GM21528 (cell line): ENCODE results near the gene GPT2.
A peak's percentile ranks its signal among the peaks of the same experiment; 100 is the strongest.

ENCODE experiments used
- ATAC-seq: cut with Tn5 transposase; IDR thresholded peaks from one replicate; pipeline ENCODE4 v1.9.1; 2021; ENCODE audit warnings: mild to moderate bottlenecking, moderate library complexity; ENCODE audit not compliant: unreplicated experiment, low FRiP score

Gene GPT2

GRCh38 chr16:46895399-46896313, 11.5 kb downstream of the GPT2 start:
- no peak for ATAC-seq

GRCh38 chr16:46896314-46896968, 12.3 kb downstream of the GPT2 start:
- no peak for ATAC-seq

DNA sequence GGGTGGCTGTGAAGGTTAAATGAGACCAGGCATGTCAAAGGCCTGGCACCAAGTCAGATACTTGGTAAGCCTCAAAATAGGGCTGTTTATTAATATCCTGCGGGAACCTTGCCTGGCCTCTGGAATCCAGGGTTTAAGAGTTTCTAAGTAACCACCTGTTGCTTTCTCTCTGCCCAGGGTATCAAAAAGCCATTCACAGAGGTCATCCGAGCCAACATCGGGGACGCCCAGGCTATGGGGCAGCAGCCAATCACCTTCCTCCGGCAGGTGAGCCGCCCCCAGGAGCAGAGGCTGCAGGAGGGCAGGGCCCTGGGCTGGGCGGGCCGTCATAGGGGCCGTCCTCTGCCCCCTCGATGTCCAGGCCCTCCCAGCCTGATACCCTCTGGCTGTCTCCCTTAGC, 13.3 kb downstream of the GPT2 start:
- no peak for ATAC-seq

DNA sequence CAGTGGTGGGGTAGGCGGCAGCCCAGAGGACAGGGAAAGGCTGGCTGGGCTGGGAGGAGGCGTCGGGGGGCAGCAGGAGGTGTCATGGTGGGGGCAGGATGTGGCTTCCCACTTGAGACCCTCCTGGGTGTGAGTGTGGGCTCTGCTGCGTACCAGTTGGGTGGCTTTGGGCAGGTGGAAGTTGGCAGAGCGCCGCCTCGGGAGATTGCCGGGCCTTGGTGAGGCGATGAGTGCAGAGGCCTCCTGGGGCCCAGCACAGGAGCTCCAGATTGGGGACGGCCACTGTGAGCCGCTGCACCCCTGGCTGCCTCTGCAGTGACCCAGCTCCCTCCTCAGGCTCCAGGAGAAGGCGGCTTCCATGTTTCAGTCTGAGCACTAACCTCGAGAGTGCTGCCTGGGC, 13.8 kb downstream of the GPT2 start:
- no peak for ATAC-seq

GRCh38 chr16:46899443-46900143, 15.4 kb downstream of the GPT2 start:
- no peak for ATAC-seq

- ATAC-seq: no peak
Observed at GRCh38 chr16:46900455-46901235, 16.5 kb downstream of the GPT2 start.

- no peak for ATAC-seq
Observed at GRCh38 chr16:46901709-46902108, 17.5 kb downstream of the GPT2 start.

DNA sequence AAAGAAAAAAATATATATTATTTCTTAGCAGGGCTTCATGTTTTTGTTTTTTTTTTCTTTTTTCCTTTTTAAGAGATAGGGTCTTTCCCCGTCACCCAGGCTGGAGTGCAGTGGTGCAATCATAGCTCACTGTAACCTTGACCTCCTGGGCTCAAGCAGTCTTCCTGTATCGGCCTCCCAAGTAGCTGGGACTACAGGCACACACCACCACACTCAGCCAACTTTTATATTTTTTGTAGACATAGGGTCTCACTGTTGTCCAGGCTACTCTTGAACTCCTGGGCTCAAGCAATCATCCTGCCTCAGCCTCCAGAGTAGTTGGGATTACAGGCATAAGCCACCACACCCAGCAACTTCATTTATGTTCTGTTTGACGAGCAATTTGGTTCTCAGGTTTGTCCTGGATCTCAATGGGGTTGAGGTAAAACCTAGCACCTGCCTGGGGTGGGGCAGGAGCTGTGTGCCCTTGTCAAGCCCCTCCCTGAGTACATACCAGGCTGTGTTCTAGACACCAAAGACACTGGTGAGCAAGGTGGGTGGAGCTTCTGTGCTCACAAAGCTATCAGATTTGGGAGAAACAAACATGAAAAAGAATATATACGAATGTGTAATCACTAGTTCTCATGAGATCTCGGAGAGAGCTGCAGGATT, 19.2 kb downstream of the GPT2 start:
- ATAC-seq: no peak

GRCh38 chr16:46904471-46904870, 20.3 kb downstream of the GPT2 start:
- ATAC-seq: no peak

DNA sequence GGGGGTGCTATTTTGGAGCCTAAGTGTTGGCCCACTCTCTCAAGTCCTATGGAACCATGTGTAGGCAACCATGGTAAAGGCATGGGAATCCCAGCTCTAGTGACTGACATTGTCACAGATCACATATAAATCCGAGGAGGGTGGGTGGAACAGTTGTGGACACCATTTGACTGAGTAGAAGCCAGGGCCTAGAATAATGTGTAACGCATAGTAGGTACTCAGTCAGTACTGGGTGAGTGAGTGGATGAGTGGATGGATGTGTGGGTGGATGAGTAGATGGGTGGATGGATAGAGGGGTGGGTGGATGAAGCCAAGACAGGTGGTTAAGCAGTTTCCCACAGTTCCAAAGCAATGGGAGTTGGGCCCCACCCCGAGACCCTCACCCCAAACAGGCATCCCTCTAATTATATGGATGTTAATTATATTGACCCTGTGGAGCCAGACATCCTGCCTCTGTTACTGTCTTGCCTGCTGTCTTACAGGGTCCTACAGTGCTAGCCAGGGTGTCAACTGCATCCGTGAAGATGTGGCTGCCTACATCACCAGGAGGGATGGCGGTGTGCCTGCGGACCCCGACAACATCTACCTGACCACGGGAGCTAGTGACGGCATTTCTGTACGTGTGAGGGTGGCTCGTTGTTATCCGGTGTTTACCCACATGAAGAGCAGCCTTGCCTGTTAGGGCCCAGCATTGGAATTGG, 22.3 kb downstream of the GPT2 start:
- no peak for ATAC-seq

DNA sequence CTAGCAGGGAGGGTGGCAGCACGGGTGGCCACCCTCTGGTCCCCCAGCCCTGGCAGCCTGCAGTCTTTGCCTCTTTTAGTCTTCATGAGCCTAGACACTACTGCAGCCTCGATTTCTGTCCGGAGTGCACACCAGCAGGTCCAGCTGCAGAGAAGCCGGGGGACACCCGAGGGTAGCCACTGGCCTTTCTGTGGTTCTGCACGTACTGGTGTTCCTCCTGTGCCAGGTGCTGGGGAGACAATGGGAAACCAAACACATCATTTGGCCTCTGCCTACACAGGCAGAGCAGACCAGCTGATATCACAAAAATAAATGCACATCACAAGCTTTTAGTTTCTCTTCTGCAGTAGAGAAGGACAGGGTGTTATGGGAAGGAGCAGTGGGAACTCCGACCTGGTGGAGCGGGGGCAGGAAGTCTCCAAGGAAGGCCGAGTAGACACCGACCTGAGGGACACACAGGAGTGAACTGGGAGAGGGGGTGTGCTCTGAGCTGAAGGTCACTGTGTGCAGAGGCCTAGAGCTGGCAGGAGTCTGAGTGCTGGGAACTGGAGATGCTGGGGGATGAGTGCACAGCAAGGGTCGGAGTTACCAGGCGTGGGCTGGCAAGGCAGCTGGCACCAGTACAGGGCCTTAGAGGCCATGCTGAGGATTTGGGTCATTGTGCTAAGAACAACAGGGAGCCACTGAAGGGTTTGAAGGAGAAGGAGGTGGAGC, 23.1 kb downstream of the GPT2 start:
- no peak for ATAC-seq

DNA sequence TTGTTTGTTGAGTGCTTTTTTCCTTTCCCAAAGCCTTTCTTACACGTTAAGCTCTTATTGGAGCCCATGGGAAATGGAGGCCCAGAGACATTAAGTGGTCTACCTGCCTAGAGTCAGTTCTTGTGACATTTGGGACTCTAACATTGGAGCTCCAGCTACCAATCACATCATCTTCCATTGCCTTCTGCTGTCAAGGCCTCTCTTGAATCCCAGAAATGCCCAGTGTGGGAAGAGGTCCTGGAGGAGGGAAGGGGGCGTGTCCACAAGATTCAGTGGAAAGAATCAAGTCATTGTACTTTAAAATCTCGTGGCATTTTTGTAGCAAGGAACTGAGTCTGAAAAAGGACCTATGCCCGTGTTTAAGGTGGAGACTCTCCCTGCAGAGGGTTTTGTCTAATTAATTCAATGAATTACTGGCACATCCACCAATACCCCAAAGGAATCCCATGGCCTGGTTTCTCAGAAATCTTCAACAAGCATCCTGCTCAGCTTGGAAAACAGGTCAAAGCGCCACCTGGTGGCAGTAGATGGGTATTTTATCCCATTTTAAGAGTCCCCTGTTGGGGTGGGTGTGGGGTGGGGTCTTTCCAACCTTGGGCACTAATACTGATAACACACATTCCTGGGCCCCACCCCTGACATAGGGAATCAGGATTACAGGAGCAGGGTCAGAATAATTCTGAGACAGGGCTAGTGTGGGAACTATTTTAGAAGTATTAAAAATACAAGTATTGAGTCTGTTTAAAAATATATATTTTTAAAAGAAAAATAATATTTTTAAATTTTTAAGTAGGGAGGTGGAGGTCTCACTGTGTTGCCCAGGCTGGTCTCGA, 24.6 kb downstream of the GPT2 start:
- ATAC-seq: no peak

DNA sequence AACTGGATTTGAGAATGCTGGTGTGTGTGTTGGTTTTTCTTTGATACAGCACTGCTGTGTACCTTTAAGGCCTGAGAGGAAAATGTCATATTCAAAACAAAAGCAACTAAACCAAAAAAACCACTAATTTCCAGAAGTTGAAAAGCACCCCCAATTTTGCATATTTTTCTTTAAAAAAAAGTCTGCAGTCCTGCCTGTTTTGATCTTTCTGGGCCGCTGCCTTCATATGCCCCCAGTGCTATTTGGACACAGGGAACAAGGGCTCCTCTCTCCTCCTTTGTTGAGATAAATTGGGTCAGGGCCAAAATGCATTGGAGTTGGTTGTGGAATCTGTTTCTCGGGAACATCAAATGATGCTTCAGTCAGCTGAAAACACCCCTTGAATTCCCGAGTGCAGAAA, 26.9 kb downstream of the GPT2 start:
- peak; percentile 61 for ATAC-seq

GRCh38 chr16:46911650-46912049, 27.5 kb downstream of the GPT2 start:
- ATAC-seq: no peak

- no peak for ATAC-seq
Observed at GRCh38 chr16:46914556-46915201, 30.5 kb downstream of the GPT2 start.

DNA sequence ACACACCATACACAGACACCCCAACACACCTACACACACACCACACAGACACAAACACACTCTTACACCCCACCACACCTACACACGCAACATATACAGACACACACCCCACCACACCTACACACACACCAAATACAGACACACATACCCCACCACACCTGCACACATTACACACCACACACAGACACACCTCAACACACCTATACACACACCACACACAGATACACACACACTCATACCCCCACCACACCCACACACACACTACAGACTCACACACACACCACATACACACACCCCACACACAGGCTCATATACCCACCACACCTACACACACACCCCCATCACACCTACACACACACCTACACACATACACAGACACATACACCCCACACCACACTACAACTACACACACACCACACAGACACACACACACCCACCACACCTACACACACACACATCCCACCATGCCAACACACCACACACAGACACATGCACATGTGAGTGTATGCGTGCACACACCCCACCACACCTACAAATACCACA, 31.4 kb downstream of the GPT2 start:
- ATAC-seq: no peak

DNA sequence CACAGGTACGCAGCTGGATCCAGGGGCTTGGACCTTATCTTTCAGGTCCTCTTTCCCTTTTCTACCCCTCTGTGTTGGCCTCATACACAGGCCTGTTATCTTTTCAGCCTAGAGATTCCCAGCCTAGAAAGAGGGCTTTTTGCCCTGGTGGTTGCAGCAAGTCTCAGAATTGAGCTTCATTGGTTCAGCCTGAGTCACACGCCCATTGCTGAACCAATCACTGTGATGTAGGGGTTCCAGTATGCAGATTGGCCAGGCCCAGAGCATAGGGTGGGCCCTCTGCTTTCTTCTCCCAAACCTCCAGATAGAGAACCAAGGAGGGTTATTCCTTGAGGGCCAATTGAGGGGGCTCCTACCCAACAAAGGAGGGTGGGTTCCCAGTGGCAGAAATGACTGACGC, 32.8 kb downstream of the GPT2 start:
- no peak for ATAC-seq
